PC-9 (cell line): Measurements from ENCODE around the gene NUMB. TPM values are rescaled to one million over a fixed set of nuclear protein-coding genes. Genes with fewer than 3 reads are reported as not detected.

Source experiments
- BruUV-seq: library from RNA; stranded (reverse); fragments of 400-500 nt; replicated peaks from 2 replicates; lab custom pipeline; 2021; lab: Mats Ljungman, UMichigan
- CTCF ChIA-PET: fragments of 300-600 bp; sonication (Branson Sonifier 250); formaldehyde crosslinking; loops from one replicate; lab custom pipeline; 2022; ENCODE audit warnings: antibody characterized with exemption; lab: Charles Lee
- POLR2A ChIA-PET: fragments of 300-600 bp; sonication (Branson Sonifier 250); formaldehyde crosslinking; loops from one replicate; lab custom pipeline; 2022; ENCODE audit warnings: antibody characterized with exemption; ENCODE audit not compliant: unreplicated experiment; lab: Charles Lee
- DNase-seq, 2 experiments: peaks; one replicate each; pipeline versions ENCODE4 v3.0.0 to v3.0.0-alpha.2; 2015 to 2022; ENCODE audit warnings: mixed read lengths in 1 of 2
- H2AFZ ChIP-seq: fragments of 200-600 bp; sonication (generic); 2 replicates; pipeline ENCODE4 v1.8.1; 2017; ENCODE audit warnings: antibody characterized with exemption
- H3F3A ChIP-seq: fragments of 200-600 bp; sonication (generic); 2 replicates; pipeline ENCODE4 v1.8.1; 2017; ENCODE audit warnings: antibody characterized with exemption, mild to moderate bottlenecking, low read depth; ENCODE audit not compliant: insufficient read depth
- H3K27ac ChIP-seq: fragments of 200-600 bp; sonication (generic); 2 replicates; pipeline ENCODE4 v1.6.1; 2016; ENCODE audit warnings: mixed run types
- H3K27me3 ChIP-seq: fragments of 200-600 bp; sonication (generic); 2 replicates; pipeline ENCODE4 v1.6.1; 2016; ENCODE audit warnings: low read depth, mixed run types; ENCODE audit not compliant: insufficient read depth
- H3K36me3 ChIP-seq: fragments of 200-600 bp; sonication (generic); 2 replicates; pipeline ENCODE4 v1.6.1; 2016; ENCODE audit warnings: low read depth, mixed run types
- H3K4me1 ChIP-seq: fragments of 200-600 bp; sonication (generic); replicated peaks from 2 replicates; pipeline ENCODE4 v1.6.1; 2016; ENCODE audit warnings: mixed run types; ENCODE audit not compliant: insufficient read depth
- H3K4me2 ChIP-seq: fragments of 200-600 bp; sonication (generic); 2 replicates; pipeline ENCODE4 v1.6.1; 2017; ENCODE audit warnings: mixed run types
- H3K4me3 ChIP-seq: fragments of 200-600 bp; sonication (generic); 2 replicates; pipeline ENCODE4 v1.6.1; 2016; ENCODE audit warnings: mixed run types
- H3K79me2 ChIP-seq: fragments of 200-600 bp; sonication (generic); 2 replicates; pipeline ENCODE4 v1.6.1; 2017; ENCODE audit warnings: low read depth, mixed run types
- H3K9me2 ChIP-seq: fragments of 200-600 bp; sonication (generic); 2 replicates; pipeline ENCODE4 v1.8.1; 2017; ENCODE audit warnings: mild to moderate bottlenecking; ENCODE audit not compliant: insufficient read depth
- H3K9me3 ChIP-seq: fragments of 200-600 bp; sonication (generic); 2 replicates; pipeline ENCODE4 v1.8.1; 2016; ENCODE audit warnings: low read depth; ENCODE audit not compliant: insufficient read depth
- H4K20me1 ChIP-seq: fragments of 200-600 bp; sonication (generic); 2 replicates; pipeline ENCODE4 v1.8.1; 2017; ENCODE audit not compliant: insufficient read depth
- EZH2 ChIP-seq: fragments of 200-600 bp; sonication (generic); IDR thresholded peaks from 2 replicates; pipeline ENCODE4 v1.8.0; 2017; ENCODE audit warnings: antibody characterized with exemption, low read depth
- intact Hi-C: fragments of 100-400 bp; cut with micrococcal nuclease; formaldehyde crosslinking; loops from one replicate; pipeline ENCODE4 v1.10.0; 2022; ENCODE audit not compliant: unreplicated experiment
- total RNA-seq: library from RNA; stranded (reverse); gene quantifications from 2 replicates; pipeline ENCODE4 v1.2.3, GENCODE V29; 2021
- TF ChIP-seq, protein P1 (sequence below): fragments of 200-600 bp; sonication (generic); conservative IDR thresholded peaks from 2 replicates; pipeline ENCODE4 v1.6.1; 2017; ENCODE audit warnings: mixed run types, antibody characterized with exemption, mild to moderate bottlenecking, moderate library complexity

Gene NUMB
- total RNA-seq, 1 experiment from 2014 or later, result 64.5 TPM

DNA sequence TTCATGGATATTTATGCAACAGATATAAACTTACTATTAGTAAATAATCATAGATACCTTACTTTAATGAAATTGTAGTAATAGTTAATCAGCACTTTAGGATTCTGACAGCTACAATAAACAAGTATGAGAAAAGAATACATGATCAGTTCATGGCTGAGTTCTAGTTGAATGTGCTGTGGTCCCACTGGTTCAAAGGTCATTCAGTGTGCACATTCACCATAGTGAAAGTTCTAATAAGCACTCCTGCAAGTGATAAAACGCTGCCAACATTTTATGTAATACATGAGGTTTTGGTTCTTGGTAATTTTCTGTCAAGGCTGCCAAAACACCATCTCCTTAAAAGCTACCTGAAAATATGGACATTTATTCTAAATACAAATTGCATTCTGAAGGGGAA, 92.6 kb downstream of the NUMB start:
- BruUV-seq, result no TSS peak
- Histone ChIP-seq H2AFZ (no peak overlapping the region), H3K4me2 (no peak overlapping the region), H3K27me3 (no peaks in the 10 kb centered on the region), H3K79me2 (no peaks in the 10 kb centered on the region), H3K4me3 (no peak overlapping the region), H4K20me1 (no peaks in the 10 kb centered on the region), H3F3A (0 out of 2 replicates have a peak, but pooled peaks cover 2% of the 10 kb centered on the region), H3K27ac (no peak overlapping the region), H3K9me2 (no peaks in the 10 kb centered on the region), H3K9me3 (no peaks in the 10 kb centered on the region), H3K36me3 (no peaks in the 10 kb centered on the region), H3K4me1 (no peaks in the 10 kb centered on the region)
- POLR2A ChIA-PET, result no interaction called here
- CTCF ChIA-PET, result interaction anchor here (0.7 kb wide), 1 partner anchor 319 kb away, joined by 3 read pairs; no protein-coding TSS in a partner anchor
- no peak for TF ChIP-seq EZH2
- TF ChIP-seq, protein P1, sequence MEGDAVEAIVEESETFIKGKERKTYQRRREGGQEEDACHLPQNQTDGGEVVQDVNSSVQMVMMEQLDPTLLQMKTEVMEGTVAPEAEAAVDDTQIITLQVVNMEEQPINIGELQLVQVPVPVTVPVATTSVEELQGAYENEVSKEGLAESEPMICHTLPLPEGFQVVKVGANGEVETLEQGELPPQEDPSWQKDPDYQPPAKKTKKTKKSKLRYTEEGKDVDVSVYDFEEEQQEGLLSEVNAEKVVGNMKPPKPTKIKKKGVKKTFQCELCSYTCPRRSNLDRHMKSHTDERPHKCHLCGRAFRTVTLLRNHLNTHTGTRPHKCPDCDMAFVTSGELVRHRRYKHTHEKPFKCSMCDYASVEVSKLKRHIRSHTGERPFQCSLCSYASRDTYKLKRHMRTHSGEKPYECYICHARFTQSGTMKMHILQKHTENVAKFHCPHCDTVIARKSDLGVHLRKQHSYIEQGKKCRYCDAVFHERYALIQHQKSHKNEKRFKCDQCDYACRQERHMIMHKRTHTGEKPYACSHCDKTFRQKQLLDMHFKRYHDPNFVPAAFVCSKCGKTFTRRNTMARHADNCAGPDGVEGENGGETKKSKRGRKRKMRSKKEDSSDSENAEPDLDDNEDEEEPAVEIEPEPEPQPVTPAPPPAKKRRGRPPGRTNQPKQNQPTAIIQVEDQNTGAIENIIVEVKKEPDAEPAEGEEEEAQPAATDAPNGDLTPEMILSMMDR, result no peak
- intact Hi-C loops, result no loop called here
- DNase-seq, result no peak

GRCh38 chr14:73364559-73364958, 93.8 kb downstream of the NUMB start:
- TF ChIP-seq, protein P1, result no peak
- no peak for TF ChIP-seq EZH2
- no peaks in the 10 kb centered on the region for H4K20me1 ChIP-seq
- no peaks in the 10 kb centered on the region for H3K9me2 ChIP-seq
- no TSS peak for BruUV-seq
- no peak for DNase-seq
- CTCF ChIA-PET, result no interaction called here
- H3K27ac ChIP-seq, result no peak overlapping the region
- H3K4me1 ChIP-seq, result no peaks in the 10 kb centered on the region
- H3K79me2 ChIP-seq, result no peaks in the 10 kb centered on the region
- H3F3A ChIP-seq, result 0 out of 2 replicates have a peak, but pooled peaks cover 2% of the 10 kb centered on the region
- no peak overlapping the region for H3K4me3 ChIP-seq
- no peak overlapping the region for H3K4me2 ChIP-seq
- no peak overlapping the region for H2AFZ ChIP-seq
- intact Hi-C loops, result no loop called here
- POLR2A ChIA-PET, result no interaction called here
- no peaks in the 10 kb centered on the region for H3K36me3 ChIP-seq
- no peaks in the 10 kb centered on the region for H3K9me3 ChIP-seq
- no peaks in the 10 kb centered on the region for H3K27me3 ChIP-seq

- TF ChIP-seq, protein P1, result no peak
- no peak for TF ChIP-seq EZH2
- Histone ChIP-seq H3K9me3 (no peaks in the 10 kb centered on the region), H3K27me3 (no peaks in the 10 kb centered on the region), H3K79me2 (no peaks in the 10 kb centered on the region), H3K9me2 (no peaks in the 10 kb centered on the region), H3F3A (0 out of 2 replicates have a peak, but pooled peaks cover 2% of the 10 kb centered on the region), H4K20me1 (no peaks in the 10 kb centered on the region), H3K4me3 (no peak overlapping the region), H3K36me3 (no peaks in the 10 kb centered on the region), H3K4me2 (no peak overlapping the region), H3K27ac (no peak overlapping the region), H3K4me1 (no peaks in the 10 kb centered on the region), H2AFZ (no peak overlapping the region)
- no TSS peak for BruUV-seq
- ChIA-PET POLR2A (no interaction called here), CTCF (no interaction called here)
- intact Hi-C loops, result no loop called here
- no peak for DNase-seq
Observed at GRCh38 chr14:73359445-73359844, 98.9 kb downstream of the NUMB start.
